Suprapubic skin (tissue), 4 donors: ENCODE data around the gene COPS2. TPM values are rescaled to one million over a fixed set of nuclear protein-coding genes. Genes with fewer than 3 reads are reported as not detected.
A peak's percentile ranks its signal among the peaks of the same experiment; 100 is the strongest.

Experiments
- DNase-seq, 2 donors: peaks; one replicate each; pipeline ENCODE4 v3.0.0-alpha.2; 2019; ENCODE audit warnings: low spot score in 2 of 2
- H3K27ac ChIP-seq: fragments of 200-600 bp; sonication (generic); one replicate; pipeline ENCODE4 v1.5.1; 2019
- H3K27me3 ChIP-seq: fragments of 200-600 bp; sonication (generic); one replicate; pipeline ENCODE4 v1.5.1; 2019
- H3K36me3 ChIP-seq: fragments of 200-600 bp; sonication (generic); one replicate; pipeline ENCODE4 v1.5.1; 2019
- H3K4me1 ChIP-seq: fragments of 200-600 bp; sonication (generic); one replicate; pipeline ENCODE4 v1.5.1; 2019
- H3K4me3 ChIP-seq: fragments of 200-600 bp; sonication (generic); one replicate; pipeline ENCODE4 v1.5.1; 2019; ENCODE audit warnings: mild to moderate bottlenecking
- H3K9me3 ChIP-seq: fragments of 200-600 bp; sonication (generic); one replicate; pipeline ENCODE4 v1.5.1; 2019
- CTCF ChIP-seq, 2 donors: fragments of 200-600 bp in 1 of 2; fragments of 450-650 bp in 1 of 2; sonication (generic) in 1 of 2; IDR thresholded peaks; one replicate each; pipeline ENCODE4 v1.5.1; 2016 to 2019; ENCODE audit warnings: antibody characterized with exemption in 2 of 2, mild to moderate bottlenecking in 1 of 2, moderate library complexity in 1 of 2
- EP300 ChIP-seq: sonication (generic); formaldehyde crosslinking; IDR thresholded peaks from one replicate; pipeline ENCODE4 v1.6.1; 2017; ENCODE audit warnings: antibody characterized with exemption
- POLR2A ChIP-seq, 2 donors: fragments of 450-650 bp; IDR thresholded peaks; one replicate each; pipeline ENCODE4 v1.6.1; 2017; ENCODE audit warnings: antibody characterized with exemption in 2 of 2, mild to moderate bottlenecking in 2 of 2, moderate library complexity in 2 of 2
- POLR2AphosphoS5 ChIP-seq, 3 donors: sonication (generic); formaldehyde crosslinking; IDR thresholded peaks; one replicate each; pipeline ENCODE4 v1.6.1; 2017; ENCODE audit warnings: antibody characterized with exemption in 3 of 3
- WGBS: methylation state at CpG from one replicate; pipeline ENCODE4 v1.1.5; 2018; 5-methylcytosine and 5-hydroxymethylcytosine counted together
- total RNA-seq, 4 donors: library from RNA; depleted of rRNA; stranded (reverse); fragments of >200 nt; gene quantifications; one replicate each; pipeline ENCODE4 v1.1.0, GENCODE V29; 2016

COPS2 gene
- total RNA-seq, 4 donors from 2014 or later = 39.6 to 55.1 (median 47.7) TPM

- H3K4me1 ChIP-seq = peaks cover 36% of the 10 kb centered on the region
- no peaks in the 10 kb centered on the region for H3K9me3 ChIP-seq
- no peaks in the 10 kb centered on the region for H3K36me3 ChIP-seq
- peak overlapping the region; percentile 89 for H3K27ac ChIP-seq
- no peaks in the 10 kb centered on the region for H3K27me3 ChIP-seq
- WGBS = under 1% methylated on average over 17 of the region's 26 CpGs
- no peak for DNase-seq
- H3K4me3 ChIP-seq = peak overlapping the region; percentile 99
- TF ChIP-seq CTCF (IDR thresholded peaks at IDR 0.05) = no peak
- TF ChIP-seq POLR2A (IDR thresholded peaks at IDR 0.05) = no peak
- no peak for TF ChIP-seq POLR2AphosphoS5 (IDR thresholded peaks at IDR 0.05)
- TF ChIP-seq EP300 = no peak
Observed at GRCh38 chr15:49155834-49156627, 632 bp upstream of the COPS2 start.

- TF ChIP-seq POLR2AphosphoS5 (IDR thresholded peaks at IDR 0.05) (no peak), EP300 (no peak), CTCF (IDR thresholded peaks at IDR 0.05) (no peak), POLR2A (IDR thresholded peaks at IDR 0.05) (no peak)
- no peak for DNase-seq
- Histone ChIP-seq H3K4me1 (peaks cover 36% of the 10 kb centered on the region), H3K36me3 (no peaks in the 10 kb centered on the region), H3K9me3 (no peaks in the 10 kb centered on the region), H3K27me3 (no peaks in the 10 kb centered on the region), H3K27ac (peak overlapping the region; percentile 89), H3K4me3 (peak overlapping the region; percentile 99)
- WGBS = 0% methylated on average over 7 of the region's 7 CpGs
Observed at GRCh38 chr15:49154799-49155109, 645 bp downstream of the COPS2 start.

GRCh38 chr15:49154359-49154758 is 1.0 kb downstream of the COPS2 start:
- DNase-seq = no peak
- no peaks in the 10 kb centered on the region for H3K36me3 ChIP-seq
- H3K4me3 ChIP-seq = peak overlapping the region; percentile 99
- peaks cover 36% of the 10 kb centered on the region for H3K4me1 ChIP-seq
- H3K9me3 ChIP-seq = no peaks in the 10 kb centered on the region
- WGBS = 18% methylated on average over 8 of the region's 8 CpGs
- H3K27me3 ChIP-seq = no peaks in the 10 kb centered on the region
- TF ChIP-seq POLR2AphosphoS5 (IDR thresholded peaks at IDR 0.05) = no peak
- TF ChIP-seq CTCF (IDR thresholded peaks at IDR 0.05) = no peak
- TF ChIP-seq EP300 = no peak
- TF ChIP-seq POLR2A (IDR thresholded peaks at IDR 0.05) = no peak
- H3K27ac ChIP-seq = peak overlapping the region; percentile 89

- Histone ChIP-seq H3K4me3 (no peak overlapping the region), H3K27me3 (no peaks in the 10 kb centered on the region), H3K4me1 (peaks cover 35% of the 10 kb centered on the region), H3K27ac (no peak overlapping the region), H3K36me3 (no peaks in the 10 kb centered on the region), H3K9me3 (no peaks in the 10 kb centered on the region)
- DNase-seq = no peak
- 90% methylated on average over 9 of the region's 9 CpGs for WGBS
- TF ChIP-seq EP300 (no peak), CTCF (IDR thresholded peaks at IDR 0.05) (no peak), POLR2AphosphoS5 (IDR thresholded peaks at IDR 0.05) (no peak), POLR2A (IDR thresholded peaks at IDR 0.05) (no peak)
Observed at GRCh38 chr15:49152552-49153312, 2.7 kb downstream of the COPS2 start.

GRCh38 chr15:49151831-49152230 is 3.6 kb downstream of the COPS2 start:
- H3K9me3 ChIP-seq = no peaks in the 10 kb centered on the region
- H3K27ac ChIP-seq = no peak overlapping the region
- no peak for TF ChIP-seq POLR2A (IDR thresholded peaks at IDR 0.05)
- no peak for TF ChIP-seq POLR2AphosphoS5 (IDR thresholded peaks at IDR 0.05)
- no peak for TF ChIP-seq CTCF (IDR thresholded peaks at IDR 0.05)
- TF ChIP-seq EP300 = no peak
- no peaks in the 10 kb centered on the region for H3K36me3 ChIP-seq
- 88% methylated on average over 3 of the region's 3 CpGs for WGBS
- DNase-seq = no peak
- peaks cover 33% of the 10 kb centered on the region for H3K4me1 ChIP-seq
- no peak overlapping the region for H3K4me3 ChIP-seq
- no peaks in the 10 kb centered on the region for H3K27me3 ChIP-seq
